Measurements from ENCODE around the gene RNF111. TPM values are rescaled to one million over a fixed set of nuclear protein-coding genes. Genes with fewer than 3 reads are reported as not detected.

RNF111 gene
- 35.3 TPM for total RNA-seq
- long read RNA-seq, full-length matches to known transcripts = 3 of 29 reads
- long read RNA-seq, partial matches to known transcripts = 13 of 29 reads
- long read RNA-seq, other reads (novel, unspliced or antisense) = 13 of 29 reads

GRCh38 chr15:58987491-58988005 lies at the start of gene RNF111:
Gene RNF111 (plus strand): TSS chr15:58987663. CDS start chr15:59030823, 43,160 bp downstream.
- Histone ChIP-seq H3K9me3 (no peaks in the 10 kb centered on the region), H3K4me1 (peaks cover 20% of the 10 kb centered on the region), H3K36me3 (no peaks in the 10 kb centered on the region), H3K4me3 (peak within 1 kb of the TSS; percentile 89), H3K27me3 (no peaks in the 10 kb centered on the region), H3K27ac (peak within 1 kb of the TSS; percentile 85)
- peak; percentile 99 for ATAC-seq
- TF ChIP-seq CTCF (IDR thresholded peaks at IDR 0.05) = no peak
- peak; percentile 91 for DNase-seq
- intact Hi-C loops (cut with DNase I) = no loop called here

- H3K4me3 ChIP-seq = no peak overlapping the region
- H3K4me1 ChIP-seq = peaks cover 8% of the 10 kb centered on the region
- no peak for DNase-seq
- H3K27me3 ChIP-seq = no peaks in the 10 kb centered on the region
- no peak for TF ChIP-seq CTCF (IDR thresholded peaks at IDR 0.05)
- H3K9me3 ChIP-seq = no peaks in the 10 kb centered on the region
- H3K36me3 ChIP-seq = no peaks in the 10 kb centered on the region
- H3K27ac ChIP-seq = no peak overlapping the region
- no peak for ATAC-seq
- intact Hi-C loops (cut with DNase I) = no loop called here
Observed at GRCh38 chr15:58947179-58947578, 40.3 kb upstream of the RNF111 start.

- DNase-seq = no peak
Observed at GRCh38 chr15:58951388-58952007, 36.0 kb upstream of the RNF111 start.

GRCh38 chr15:58952751-58953150 lies 34.7 kb upstream of the RNF111 start:
- Histone ChIP-seq H3K36me3 (no peaks in the 10 kb centered on the region), H3K27me3 (no peaks in the 10 kb centered on the region), H3K4me1 (peaks cover 9% of the 10 kb centered on the region), H3K9me3 (no peaks in the 10 kb centered on the region), H3K27ac (no peak overlapping the region), H3K4me3 (no peak overlapping the region)
- TF ChIP-seq CTCF (IDR thresholded peaks at IDR 0.05) = no peak
- DNase-seq = no peak
- intact Hi-C loops (cut with DNase I) = no loop called here
- ATAC-seq = no peak

More at GRCh38 chr15:58951388-58952007, 36.0 kb upstream of the RNF111 start:
- no peak for TF ChIP-seq CTCF (IDR thresholded peaks at IDR 0.05)
- Histone ChIP-seq H3K27me3 (no peaks in the 10 kb centered on the region), H3K4me1 (peaks cover 9% of the 10 kb centered on the region), H3K27ac (no peak overlapping the region), H3K4me3 (no peak overlapping the region), H3K9me3 (no peaks in the 10 kb centered on the region), H3K36me3 (no peaks in the 10 kb centered on the region)
- ATAC-seq = no peak
- intact Hi-C loops (cut with DNase I) = no loop called here

- Histone ChIP-seq H3K4me3 (no peak overlapping the region), H3K36me3 (no peaks in the 10 kb centered on the region), H3K4me1 (no peaks in the 10 kb centered on the region), H3K27me3 (no peaks in the 10 kb centered on the region), H3K9me3 (no peaks in the 10 kb centered on the region), H3K27ac (no peak overlapping the region)
- peak; percentile 79 for TF ChIP-seq CTCF (IDR thresholded peaks at IDR 0.05)
- ATAC-seq (peak; percentile 95), DNase-seq (no peak)
- intact Hi-C loops (cut with DNase I) = no loop called here
Observed at GRCh38 chr15:58957101-58957973, 30.1 kb upstream of the RNF111 start.

Data from upper lobe of right lung (tissue), 1 donor.